IPS DF 19.7 (cell line): ENCODE data around the gene UBE2D2.
"Not testable (repeated sequence)": the region's sequence is repeated elsewhere in the genome, so short reads cannot be mapped to it uniquely, and the experiment has no call there.

ENCODE experiments used
- DNase-seq: peaks from one replicate; pipeline ENCODE4 v3.0.0-alpha.2; 2013; ENCODE audit warnings: low read depth, low spot score

The UBE2D2 gene

GRCh38 chr5:139549162-139549894 is 11.8 kb upstream of the UBE2D2 start:
- no peak for DNase-seq

GRCh38 chr5:139550051-139550872 is 10.9 kb upstream of the UBE2D2 start:
- DNase-seq: not testable (repeated sequence)

GRCh38 chr5:139551191-139551889 is 9.8 kb upstream of the UBE2D2 start:
- no peak for DNase-seq

- no peak for DNase-seq
These were observed 8.1 kb upstream of the UBE2D2 start for GRCh38 chr5:139552893-139553575.

GRCh38 chr5:139554264-139554663 is 6.9 kb upstream of the UBE2D2 start:
- no peak for DNase-seq

- DNase-seq: no peak
These were observed 3.3 kb upstream of the UBE2D2 start for GRCh38 chr5:139557811-139558210.

- no peak for DNase-seq
These were observed 714 bp downstream of the UBE2D2 start for GRCh38 chr5:139561655-139562451.

- no peak for DNase-seq
These were observed 1.7 kb downstream of the UBE2D2 start for GRCh38 chr5:139562847-139563246.

- no peak for DNase-seq
These were observed 4.5 kb downstream of the UBE2D2 start for GRCh38 chr5:139565411-139566305.

- DNase-seq: no peak
These were observed 5.5 kb downstream of the UBE2D2 start for GRCh38 chr5:139566611-139567010.

GRCh38 chr5:139569270-139569955 is 8.3 kb downstream of the UBE2D2 start:
- DNase-seq: no peak

GRCh38 chr5:139571543-139571942 is 10.4 kb downstream of the UBE2D2 start:
- no peak for DNase-seq

GRCh38 chr5:139571966-139572365 is 10.8 kb downstream of the UBE2D2 start:
- DNase-seq: no peak

GRCh38 chr5:139574641-139575312 is 13.6 kb downstream of the UBE2D2 start:
- no peak for DNase-seq

GRCh38 chr5:139575313-139575646 is 14.1 kb downstream of the UBE2D2 start:
- no peak for DNase-seq

GRCh38 chr5:139575751-139576150 is 14.6 kb downstream of the UBE2D2 start:
- DNase-seq: no peak

- DNase-seq: no peak
These were observed 16.7 kb downstream of the UBE2D2 start for GRCh38 chr5:139577689-139578290.

- DNase-seq: no peak
These were observed 17.2 kb downstream of the UBE2D2 start for GRCh38 chr5:139578325-139578724.
